ENCODE results near the gene CROCC. TPM values are rescaled to one million over a fixed set of nuclear protein-coding genes. Genes with fewer than 3 reads are reported as not detected.
"Not testable (repeated sequence)": the region's sequence is repeated elsewhere in the genome, so short reads cannot be mapped to it uniquely, and the experiment has no call there.

The CROCC gene
- total RNA-seq, 1 donor, result 8.9 TPM

GRCh38 chr1:16924216-16924918 lies 2.6 kb downstream of the CROCC start:
- H3K4me3 ChIP-seq (ENCODE audit: low read depth, low read length), result no peak overlapping the region
- TF ChIP-seq CTCF (IDR thresholded peaks at IDR 0.05; ENCODE audit: insufficient read depth, low read length), result no peak
- DNase-seq (ENCODE audit: low read depth), result no peak

GRCh38 chr1:16924919-16925477 lies 3.3 kb downstream of the CROCC start:
- H3K4me3 ChIP-seq (ENCODE audit: low read depth, low read length), result no peak overlapping the region
- peak; percentile 14 for TF ChIP-seq CTCF (IDR thresholded peaks at IDR 0.05; ENCODE audit: insufficient read depth, low read length)
- no peak for DNase-seq (ENCODE audit: low read depth)

GRCh38 chr1:16925635-16926490 lies 4.1 kb downstream of the CROCC start:
- TF ChIP-seq CTCF (IDR thresholded peaks at IDR 0.05; ENCODE audit: insufficient read depth, low read length), result no peak
- no peak for DNase-seq (ENCODE audit: low read depth)
- no peak overlapping the region for H3K4me3 ChIP-seq (ENCODE audit: low read depth, low read length)

- TF ChIP-seq CTCF (IDR thresholded peaks at IDR 0.05; ENCODE audit: insufficient read depth, low read length), result no peak
- no peak for DNase-seq (ENCODE audit: low read depth)
- no peak overlapping the region for H3K4me3 ChIP-seq (ENCODE audit: low read depth, low read length)
Observed at GRCh38 chr1:16926491-16927073, 4.9 kb downstream of the CROCC start.

- DNase-seq (ENCODE audit: low read depth), result no peak
- no peak for TF ChIP-seq CTCF (IDR thresholded peaks at IDR 0.05; ENCODE audit: insufficient read depth, low read length)
- no peak overlapping the region for H3K4me3 ChIP-seq (ENCODE audit: low read depth, low read length)
Observed at GRCh38 chr1:16927256-16927655, 5.5 kb downstream of the CROCC start.

GRCh38 chr1:16927711-16928485 lies 6.2 kb downstream of the CROCC start:
- DNase-seq (ENCODE audit: low read depth), result no peak
- no peak overlapping the region for H3K4me3 ChIP-seq (ENCODE audit: low read depth, low read length)
- TF ChIP-seq CTCF (IDR thresholded peaks at IDR 0.05; ENCODE audit: insufficient read depth, low read length), result no peak

DNA sequence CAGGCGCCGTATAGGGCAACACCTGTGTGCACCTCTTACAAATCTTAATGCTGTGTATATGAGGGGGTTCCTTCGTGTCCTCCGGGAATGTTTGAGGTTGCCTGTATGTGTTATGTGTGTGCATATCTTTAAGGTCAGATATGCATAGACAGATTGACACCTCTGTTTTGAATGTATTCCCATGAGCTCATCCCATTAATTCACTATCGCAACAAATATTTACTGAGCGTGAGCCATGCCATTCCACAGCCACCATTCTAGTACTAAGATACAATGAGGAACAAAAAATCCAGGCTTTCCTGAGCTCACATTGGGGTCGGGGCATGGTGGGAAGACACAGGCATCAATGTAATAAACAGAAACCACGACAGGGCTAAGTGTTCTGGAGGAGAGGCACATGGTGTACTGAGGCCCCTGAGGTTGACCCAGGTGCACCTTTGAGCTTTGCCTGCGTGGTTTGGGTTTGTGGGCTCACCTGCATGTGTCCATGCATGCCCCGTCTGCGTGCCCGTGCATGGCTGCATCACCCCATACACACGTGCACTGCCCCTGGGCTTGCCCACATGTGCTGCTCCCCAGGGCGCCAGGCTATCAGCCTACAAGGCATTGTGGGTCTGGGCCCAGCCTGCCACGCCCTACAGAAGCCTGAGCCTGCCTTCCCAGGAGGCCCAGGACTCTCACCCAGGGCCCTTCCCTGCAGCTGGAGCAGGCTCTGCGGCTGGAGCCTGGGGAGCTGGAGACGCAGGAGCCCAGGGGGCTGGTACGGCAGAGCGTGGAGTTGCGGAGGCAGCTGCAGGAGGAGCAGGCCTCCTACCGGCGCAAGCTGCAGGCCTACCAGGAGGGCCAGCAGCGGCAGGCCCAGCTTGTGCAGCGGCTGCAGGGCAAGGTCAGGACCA lies 7.7 kb downstream of the CROCC start:
- H3K4me3 ChIP-seq (ENCODE audit: low read depth, low read length); DNase-seq (ENCODE audit: low read depth): not testable (repeated sequence)

- H3K4me3 ChIP-seq (ENCODE audit: low read depth, low read length); DNase-seq (ENCODE audit: low read depth): not testable (repeated sequence)
Observed at GRCh38 chr1:16931206-16931934, 9.6 kb downstream of the CROCC start.

Measured in fibroblast of the aortic adventitia (primary cell).